ENCODE measurements around the gene SH3PXD2A. TPM values are rescaled to one million over a fixed set of nuclear protein-coding genes. Genes with fewer than 3 reads are reported as not detected.

Gene SH3PXD2A
- total and polyA plus RNA-seq, 9 of the 15 experiments (the other 6 are each of a cell fraction or from before 2014, with no cell fraction given), result 0.41 to 9.3 (median 2.5) TPM

DNA sequence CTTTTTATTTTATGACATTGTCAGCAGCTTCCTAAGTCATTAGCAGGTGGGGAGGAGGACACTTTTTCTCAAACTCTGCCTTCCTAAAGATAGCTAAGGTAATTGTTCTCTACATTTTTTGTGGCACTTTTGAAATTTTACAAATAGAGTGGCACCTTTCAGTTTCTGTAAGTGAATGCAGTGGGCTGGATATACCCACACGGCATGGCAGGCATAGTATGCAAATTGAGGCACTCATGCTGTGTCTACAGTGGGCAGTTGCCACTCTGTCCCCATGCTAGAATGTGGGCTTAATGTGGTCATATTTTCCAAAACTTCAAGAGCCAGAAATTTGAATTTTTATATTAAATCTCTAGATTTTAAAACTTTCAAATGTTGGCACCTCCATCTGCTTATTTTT, 12.8 kb upstream of the SH3PXD2A start:
- no peak for DNase-seq (ENCODE audit: extremely low read depth in 1 of 4, low spot score in 3 of 4)
- Histone ChIP-seq H3K9ac (ENCODE audit: insufficient read depth in 1 of 2, low read depth in 2 of 2, low read length in 2 of 2) (no peak overlapping the region), H3K27ac (ENCODE audit: extremely low read depth, low read depth, low read length) (no peak overlapping the region), H2AFZ (ENCODE audit: low read depth, low read length) (no peak overlapping the region), H3K9me1 (ENCODE audit: control insufficient read depth, insufficient read depth, low read length) (no peaks in the 10 kb centered on the region), H3K27me3 (ENCODE audit: control insufficient read depth in 2 of 2, insufficient read depth in 2 of 2, low read length in 2 of 2) (peaks cover 5 to 11% of the 10 kb centered on the region in 2 experiments; a peak in 3 of 5 replicates), H3K4me3 (no peak overlapping the region), H3K4me1 (replicated peaks in 1 of 2; ENCODE audit: control insufficient read depth in 2 of 2, insufficient read depth in 2 of 2, low read length in 2 of 2) (no peaks in the 10 kb centered on the region), H4K20me1 (replicated peaks; ENCODE audit: control insufficient read depth, insufficient read depth, low read length) (no peaks in the 10 kb centered on the region), H3K9me3 (replicated peaks; ENCODE audit: control insufficient read depth, insufficient read depth, low read depth, low read length) (no peaks in the 10 kb centered on the region), H3K4me2 (ENCODE audit: insufficient read depth, low read length) (no peak overlapping the region), H3K36me3 (ENCODE audit: control insufficient read depth, insufficient read depth, low read length) (no peaks in the 10 kb centered on the region), H3K79me2 (ENCODE audit: control insufficient read depth, insufficient read depth, low read length) (no peaks in the 10 kb centered on the region)
- POLR2A ChIA-PET, result no interaction called here
- CTCF ChIA-PET (ENCODE audit: low intra/inter-chr PET ratio), result no interaction called here
- no peak for FAIRE-seq
- in situ Hi-C loops (cut with MboI), result loop anchor here (25.0 kb wide), 1 partner anchor 281 kb away; no protein-coding TSS in a partner anchor
- no peak for TF ChIP-seq STAT5B (CRISPR knock-in tag; IDR thresholded peaks at IDR 0.05)
- no peak for TF ChIP-seq ARID2 (IDR thresholded peaks at IDR 0.05)
- no peak for TF ChIP-seq RBM15 (IDR thresholded peaks at IDR 0.05; ENCODE audit: insufficient read depth, low read length)
- TF ChIP-seq ADNP (tag; IDR thresholded peaks at IDR 0.05), result no peak
- no peak for TF ChIP-seq ZNF584 (CRISPR knock-in tag; IDR thresholded peaks at IDR 0.05; ENCODE audit: low read depth)
- TF ChIP-seq, protein P1, sequence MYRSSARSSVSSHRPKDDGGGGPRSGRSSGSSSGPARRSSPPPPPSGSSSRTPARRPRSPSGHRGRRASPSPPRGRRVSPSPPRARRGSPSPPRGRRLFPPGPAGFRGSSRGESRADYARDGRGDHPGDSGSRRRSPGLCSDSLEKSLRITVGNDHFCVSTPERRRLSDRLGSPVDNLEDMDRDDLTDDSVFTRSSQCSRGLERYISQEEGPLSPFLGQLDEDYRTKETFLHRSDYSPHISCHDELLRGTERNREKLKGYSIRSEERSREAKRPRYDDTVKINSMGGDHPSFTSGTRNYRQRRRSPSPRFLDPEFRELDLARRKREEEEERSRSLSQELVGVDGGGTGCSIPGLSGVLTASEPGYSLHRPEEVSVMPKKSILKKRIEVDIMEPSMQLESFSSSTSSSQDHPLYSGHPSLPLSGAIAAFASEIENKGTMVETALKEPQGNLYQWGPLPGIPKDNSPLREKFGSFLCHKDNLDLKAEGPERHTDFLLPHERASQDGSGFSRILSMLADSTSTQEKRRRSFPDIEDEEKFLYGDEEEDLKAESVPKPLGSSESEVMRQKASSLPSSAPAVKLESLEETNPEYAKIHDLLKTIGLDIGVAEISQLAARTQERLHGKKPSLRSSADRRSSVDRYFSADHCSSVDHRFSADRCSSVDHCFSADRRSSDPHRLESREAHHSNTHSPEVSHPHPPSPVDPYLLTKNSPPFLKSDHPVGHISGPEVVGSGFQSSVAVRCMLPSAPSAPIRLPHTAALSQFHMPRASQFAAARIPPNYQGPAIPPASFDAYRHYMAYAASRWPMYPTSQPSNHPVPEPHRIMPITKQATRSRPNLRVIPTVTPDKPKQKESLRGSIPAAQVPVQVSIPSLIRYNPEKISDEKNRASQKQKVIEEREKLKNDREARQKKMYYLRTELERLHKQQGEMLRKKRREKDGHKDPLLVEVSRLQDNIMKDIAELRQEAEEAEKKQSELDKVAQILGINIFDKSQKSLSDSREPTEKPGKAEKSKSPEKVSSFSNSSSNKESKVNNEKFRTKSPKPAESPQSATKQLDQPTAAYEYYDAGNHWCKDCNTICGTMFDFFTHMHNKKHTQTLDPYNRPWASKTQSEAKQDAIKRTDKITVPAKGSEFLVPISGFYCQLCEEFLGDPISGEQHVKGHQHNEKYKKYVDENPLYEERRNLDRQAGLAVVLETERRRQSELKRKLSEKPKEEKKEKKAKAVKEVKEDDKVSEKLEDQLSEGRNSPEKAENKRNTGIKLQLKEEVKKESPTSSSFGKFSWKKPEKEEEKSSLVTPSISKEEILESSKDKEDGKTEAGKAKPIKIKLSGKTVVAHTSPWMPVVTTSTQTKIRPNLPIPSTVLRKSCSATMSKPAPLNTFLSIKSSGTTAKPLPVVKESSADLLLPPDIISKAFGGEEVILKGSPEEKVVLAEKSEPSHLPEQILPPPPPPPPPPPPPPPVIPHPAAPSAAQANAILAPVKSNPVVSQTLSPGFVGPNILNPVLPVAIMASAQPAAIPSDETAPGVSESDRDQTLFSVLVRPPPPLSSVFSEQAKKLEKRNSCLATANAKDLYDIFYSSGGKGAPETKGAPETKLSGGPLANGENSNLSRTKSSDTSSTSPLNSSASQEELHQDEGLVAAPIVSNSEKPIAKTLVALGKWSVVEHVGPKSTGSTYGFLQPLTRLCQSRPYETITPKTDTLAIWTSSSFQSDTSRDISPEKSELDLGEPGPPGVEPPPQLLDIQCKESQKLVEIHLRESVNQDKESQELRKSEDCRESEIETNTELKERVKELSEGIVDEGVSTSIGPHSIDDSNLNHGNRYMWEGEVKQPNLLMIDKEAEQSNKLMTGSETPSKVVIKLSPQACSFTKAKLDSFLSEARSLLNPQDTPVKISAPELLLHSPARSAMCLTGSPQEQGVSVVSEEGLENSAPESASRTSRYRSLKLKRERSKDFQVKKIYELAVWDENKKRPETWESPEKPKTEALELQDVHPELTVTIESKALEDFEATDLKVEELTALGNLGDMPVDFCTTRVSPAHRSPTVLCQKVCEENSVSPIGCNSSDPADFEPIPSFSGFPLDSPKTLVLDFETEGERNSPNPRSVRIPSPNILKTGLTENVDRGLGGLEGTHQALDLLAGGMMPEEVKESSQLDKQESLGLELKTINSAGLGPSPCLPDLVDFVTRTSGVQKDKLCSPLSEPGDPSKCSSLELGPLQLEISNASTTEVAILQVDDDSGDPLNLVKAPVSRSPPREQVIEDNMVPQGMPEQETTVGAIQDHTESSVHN (IDR thresholded peaks at IDR 0.05; ENCODE audit: borderline replicate concordance in 1 of 2, low read depth in 1 of 2), result no peak
- TF ChIP-seq, protein P2, sequence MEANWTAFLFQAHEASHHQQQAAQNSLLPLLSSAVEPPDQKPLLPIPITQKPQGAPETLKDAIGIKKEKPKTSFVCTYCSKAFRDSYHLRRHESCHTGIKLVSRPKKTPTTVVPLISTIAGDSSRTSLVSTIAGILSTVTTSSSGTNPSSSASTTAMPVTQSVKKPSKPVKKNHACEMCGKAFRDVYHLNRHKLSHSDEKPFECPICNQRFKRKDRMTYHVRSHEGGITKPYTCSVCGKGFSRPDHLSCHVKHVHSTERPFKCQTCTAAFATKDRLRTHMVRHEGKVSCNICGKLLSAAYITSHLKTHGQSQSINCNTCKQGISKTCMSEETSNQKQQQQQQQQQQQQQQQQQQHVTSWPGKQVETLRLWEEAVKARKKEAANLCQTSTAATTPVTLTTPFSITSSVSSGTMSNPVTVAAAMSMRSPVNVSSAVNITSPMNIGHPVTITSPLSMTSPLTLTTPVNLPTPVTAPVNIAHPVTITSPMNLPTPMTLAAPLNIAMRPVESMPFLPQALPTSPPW (CRISPR knock-in tag; IDR thresholded peaks at IDR 0.05), result no peak
- TF ChIP-seq TRIM28 (IDR thresholded peaks at IDR 0.05), result no peak
- no peak for TF ChIP-seq MAFG (tag; conservative IDR thresholded peaks at IDR 0.05)
- intact Hi-C loops (cut with micrococcal nuclease), result no loop called here
- no TSS peak for BruUV-seq (replicated peaks)
- 0% methylated on average over 1 of the region's 1 CpG for WGBS (ENCODE audit: insufficient coverage, low coverage, missing lambda C conversion rate)
- no peak for ATAC-seq

All from K562 (cell line).